GM12878 (cell line): ENCODE results near the gene HSCB.

Source experiments
- BHLHE40 ChIP-seq, 2 experiments: fragments of 450-650 bp in 1 of 2; IDR thresholded peaks; 2 replicates each; pipeline ENCODE4 v1.6.1; 2011 to 2017; ENCODE audit warnings: low read depth in 2 of 2, borderline replicate concordance in 1 of 2, improper control_type of control experiment in 1 of 2, low read length in 1 of 2, mild to moderate bottlenecking in 1 of 2
- CHD1 ChIP-seq: IDR thresholded peaks from 2 replicates; pipeline ENCODE4 v1.6.1; 2012; ENCODE audit warnings: low read depth, low read length, improper control_type of control experiment
- CHD4 ChIP-seq: fragments of 200-600 bp; sonication (generic); IDR thresholded peaks from 2 replicates; pipeline ENCODE4 v1.6.1; 2016; ENCODE audit warnings: mild to moderate bottlenecking
- CTCF ChIP-seq, 3 experiments: IDR thresholded peaks in 2 of 3; conservative IDR thresholded peaks in 1 of 3; 2 replicates each; pipeline ENCODE4 v1.5.1; 2011; ENCODE audit warnings: low read depth in 3 of 3, low read length in 3 of 3, mild to moderate bottlenecking in 3 of 3, control low read depth in 2 of 3, moderate library complexity in 2 of 3, inconsistent platforms in 1 of 3, mixed read lengths in 1 of 3; ENCODE audit not compliant: control insufficient read depth in 2 of 3, insufficient read depth in 1 of 3; ENCODE audit errors: extremely low read depth in 1 of 3
- ESRRA ChIP-seq: IDR thresholded peaks from 2 replicates; pipeline ENCODE4 v1.6.1; 2012; ENCODE audit warnings: mild to moderate bottlenecking, low read length, improper control_type of control experiment
- FOXM1 ChIP-seq: IDR thresholded peaks from 2 replicates; pipeline ENCODE4 v1.6.1; 2012; ENCODE audit warnings: low read depth, mild to moderate bottlenecking, inconsistent platforms, low read length, moderate library complexity
- HSF1 ChIP-seq: fragments of 150-350 bp; IDR thresholded peaks from 2 replicates; pipeline ENCODE4 v1.6.1; 2014; ENCODE audit warnings: mild to moderate bottlenecking, low read depth, low read length
- MAX ChIP-seq: IDR thresholded peaks from 2 replicates; pipeline ENCODE4 v1.6.1; 2012; ENCODE audit warnings: low read depth, low read length, improper control_type of control experiment
- POLR2A ChIP-seq: IDR thresholded peaks from 2 replicates; pipeline ENCODE4 v1.6.1; 2011; ENCODE audit warnings: low read depth, mild to moderate bottlenecking, low read length
- RCOR1 ChIP-seq: conservative IDR thresholded peaks from 2 replicates; pipeline ENCODE4 v1.6.1; 2012; ENCODE audit warnings: low read depth, low read length, improper control_type of control experiment
- SMARCA5 ChIP-seq: fragments of 450-650 bp; IDR thresholded peaks from 2 replicates; pipeline ENCODE4 v1.6.1; 2017; ENCODE audit warnings: mild to moderate bottlenecking
- TCF7 ChIP-seq: IDR thresholded peaks from 2 replicates; pipeline ENCODE4 v1.6.1; 2014; ENCODE audit warnings: antibody characterized with exemption, borderline replicate concordance
- YY1 ChIP-seq: IDR thresholded peaks from 2 replicates; pipeline ENCODE4 v1.6.1; 2011; ENCODE audit warnings: low read depth, mild to moderate bottlenecking, low read length
- TF ChIP-seq, protein P1 (sequence below): IDR thresholded peaks from 2 replicates; pipeline ENCODE4 v1.6.1; 2012; ENCODE audit warnings: low read length, inconsistent platforms

DNA sequence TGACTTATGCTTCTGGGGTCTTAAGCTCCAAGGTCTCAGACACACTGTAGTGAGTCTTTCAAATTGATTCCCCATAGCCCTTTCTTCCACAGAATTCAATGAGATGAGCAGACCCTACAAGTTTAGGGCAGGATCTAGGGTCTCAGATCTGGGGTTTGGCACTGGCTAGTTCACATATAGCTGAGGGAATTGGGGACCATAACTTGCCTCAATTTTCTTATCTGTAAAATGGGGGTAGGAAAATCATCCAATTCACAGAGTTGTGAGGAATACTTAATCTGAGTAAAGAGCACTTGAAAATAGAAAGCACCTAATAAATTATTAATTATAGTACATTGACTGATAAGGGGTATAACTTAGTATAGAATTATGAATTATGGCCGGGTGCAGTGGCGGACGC lies 24.8 kb downstream of the HSCB start:
- TF ChIP-seq POLR2A, result no peak
- TF ChIP-seq CTCF (IDR thresholded peaks at IDR 0.05 in 2 of 3, conservative IDR thresholded peaks at IDR 0.05 in 1 of 3; ENCODE audit: control insufficient read depth in 2 of 3, extremely low read depth in 1 of 3, insufficient read depth in 1 of 3, low read depth in 3 of 3, low read length in 3 of 3), result no peak
- no peak for TF ChIP-seq CHD1
- no peak for TF ChIP-seq TCF7
- no peak for TF ChIP-seq MAX
- TF ChIP-seq RCOR1, result no peak
- TF ChIP-seq, protein P1, sequence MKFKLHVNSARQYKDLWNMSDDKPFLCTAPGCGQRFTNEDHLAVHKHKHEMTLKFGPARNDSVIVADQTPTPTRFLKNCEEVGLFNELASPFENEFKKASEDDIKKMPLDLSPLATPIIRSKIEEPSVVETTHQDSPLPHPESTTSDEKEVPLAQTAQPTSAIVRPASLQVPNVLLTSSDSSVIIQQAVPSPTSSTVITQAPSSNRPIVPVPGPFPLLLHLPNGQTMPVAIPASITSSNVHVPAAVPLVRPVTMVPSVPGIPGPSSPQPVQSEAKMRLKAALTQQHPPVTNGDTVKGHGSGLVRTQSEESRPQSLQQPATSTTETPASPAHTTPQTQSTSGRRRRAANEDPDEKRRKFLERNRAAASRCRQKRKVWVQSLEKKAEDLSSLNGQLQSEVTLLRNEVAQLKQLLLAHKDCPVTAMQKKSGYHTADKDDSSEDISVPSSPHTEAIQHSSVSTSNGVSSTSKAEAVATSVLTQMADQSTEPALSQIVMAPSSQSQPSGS, result no peak
- no peak for TF ChIP-seq ESRRA
- no peak for TF ChIP-seq SMARCA5
- no peak for TF ChIP-seq HSF1
- no peak for TF ChIP-seq CHD4
- no peak for TF ChIP-seq FOXM1
- no peak for TF ChIP-seq BHLHE40 (IDR thresholded peaks at IDR 0.05; ENCODE audit: borderline replicate concordance in 1 of 2, low read depth in 2 of 2, low read length in 1 of 2)
- TF ChIP-seq YY1, result no peak
